MG63 (cell line): ENCODE results near the gene GDI1. TPM values are rescaled to one million over a fixed set of nuclear protein-coding genes. Genes with fewer than 3 reads are reported as not detected.

Source experiments
- DNase-seq: peaks from one replicate; pipeline ENCODE4 v3.0.0-alpha.2; 2020
- H3K27me3 ChIP-seq: fragments of 250-450 bp; sonication (Bioruptor Pico); 2 replicates; pipeline ENCODE4 v1.5.1; 2020; ENCODE audit warnings: mild to moderate bottlenecking, moderate library complexity
- H3K36me3 ChIP-seq: fragments of 250-450 bp; sonication (Bioruptor Pico); 2 replicates; pipeline ENCODE4 v1.5.1; 2020; ENCODE audit warnings: mild to moderate bottlenecking, moderate library complexity
- H3K4me3 ChIP-seq: fragments of 250-450 bp; sonication (Bioruptor Pico); 2 replicates; pipeline ENCODE4 v1.5.1; 2020; ENCODE audit warnings: mild to moderate bottlenecking, moderate library complexity
- H3K9me3 ChIP-seq: fragments of 250-450 bp; sonication (Bioruptor Pico); 2 replicates; pipeline ENCODE4 v1.5.1; 2020; ENCODE audit warnings: mild to moderate bottlenecking, moderate library complexity
- total RNA-seq: library from RNA; depleted of rRNA; stranded (reverse); fragments of >200 nt; shearing (Covaris generic); gene quantifications from 2 replicates; pipeline ENCODE4 v1.2.3, GENCODE V29; 2014; ENCODE audit warnings: low replicate concordance

GDI1 gene
- total RNA-seq, 1 experiment from 2014 or later = 43.6 TPM

- peaks cover 33% of the 10 kb centered on the region for H3K36me3 ChIP-seq
- H3K27me3 ChIP-seq = no peaks in the 10 kb centered on the region
- no peak overlapping the region for H3K4me3 ChIP-seq
- no peaks in the 10 kb centered on the region for H3K9me3 ChIP-seq
- DNase-seq = no peak
These were observed 33.8 kb upstream of the GDI1 start for GRCh38 chrX:154403192-154403591.

GRCh38 chrX:154403858-154404257 is 33.1 kb upstream of the GDI1 start:
- H3K9me3 ChIP-seq = no peaks in the 10 kb centered on the region
- H3K4me3 ChIP-seq = no peak overlapping the region
- DNase-seq = no peak
- no peaks in the 10 kb centered on the region for H3K27me3 ChIP-seq
- peaks cover 26% of the 10 kb centered on the region for H3K36me3 ChIP-seq

- no peak overlapping the region for H3K4me3 ChIP-seq
These were observed 32.2 kb upstream of the GDI1 start for GRCh38 chrX:154404625-154405192.

GRCh38 chrX:154408659-154409221 is 28.2 kb upstream of the GDI1 start:
- peak overlapping the region; percentile 53 for H3K4me3 ChIP-seq
- no peaks in the 10 kb centered on the region for H3K9me3 ChIP-seq
- H3K27me3 ChIP-seq = no peaks in the 10 kb centered on the region
- no peaks in the 10 kb centered on the region for H3K36me3 ChIP-seq
- no peak for DNase-seq

More at GRCh38 chrX:154404625-154405192, 32.2 kb upstream of the GDI1 start:
- Histone ChIP-seq H3K27me3 (no peaks in the 10 kb centered on the region), H3K9me3 (no peaks in the 10 kb centered on the region), H3K36me3 (peaks cover 17% of the 10 kb centered on the region)
- DNase-seq = no peak

GRCh38 chrX:154409222-154409871 is 27.6 kb upstream of the GDI1 start, which contains the start of gene DNASE1L1:
Gene DNASE1L1, minus strand, starts transcription at chrX:154409254. Its CDS starts 3,686 bp downstream, at chrX:154405568.
- no peaks in the 10 kb centered on the region for H3K36me3 ChIP-seq
- peak; percentile 95 for DNase-seq
- H3K4me3 ChIP-seq = peak within 1 kb of the TSS; percentile 53
- H3K27me3 ChIP-seq = no peaks in the 10 kb centered on the region
- no peaks in the 10 kb centered on the region for H3K9me3 ChIP-seq

GRCh38 chrX:154411981-154412340 is 25.0 kb upstream of the GDI1 start:
- Histone ChIP-seq H3K9me3 (no peaks in the 10 kb centered on the region), H3K36me3 (no peaks in the 10 kb centered on the region), H3K27me3 (no peaks in the 10 kb centered on the region), H3K4me3 (peak overlapping the region; percentile 63)
- peak; percentile 68 for DNase-seq

- H3K27me3 ChIP-seq = no peaks in the 10 kb centered on the region
- no peaks in the 10 kb centered on the region for H3K9me3 ChIP-seq
- peak overlapping the region; percentile 63 for H3K4me3 ChIP-seq
- H3K36me3 ChIP-seq = no peaks in the 10 kb centered on the region
- DNase-seq = no peak
These were observed 24.5 kb upstream of the GDI1 start for GRCh38 chrX:154412468-154412867.

GRCh38 chrX:154413142-154413541 is 23.8 kb upstream of the GDI1 start:
- Histone ChIP-seq H3K36me3 (no peaks in the 10 kb centered on the region), H3K9me3 (no peaks in the 10 kb centered on the region), H3K4me3 (no peak overlapping the region), H3K27me3 (no peaks in the 10 kb centered on the region)
- no peak for DNase-seq

GRCh38 chrX:154417157-154417556 is 19.8 kb upstream of the GDI1 start:
- no peak for DNase-seq
- Histone ChIP-seq H3K27me3 (no peaks in the 10 kb centered on the region), H3K9me3 (no peaks in the 10 kb centered on the region), H3K36me3 (no peaks in the 10 kb centered on the region), H3K4me3 (no peak overlapping the region)

- no peaks in the 10 kb centered on the region for H3K36me3 ChIP-seq
- no peak for DNase-seq
- H3K27me3 ChIP-seq = no peaks in the 10 kb centered on the region
- no peaks in the 10 kb centered on the region for H3K9me3 ChIP-seq
- no peak overlapping the region for H3K4me3 ChIP-seq
These were observed 17.8 kb upstream of the GDI1 start for GRCh38 chrX:154419189-154419588.

GRCh38 chrX:154419688-154420401 is 17.1 kb upstream of the GDI1 start:
- Histone ChIP-seq H3K4me3 (no peak overlapping the region), H3K9me3 (no peaks in the 10 kb centered on the region), H3K27me3 (no peaks in the 10 kb centered on the region), H3K36me3 (no peaks in the 10 kb centered on the region)
- DNase-seq = no peak

- no peaks in the 10 kb centered on the region for H3K36me3 ChIP-seq
- no peaks in the 10 kb centered on the region for H3K9me3 ChIP-seq
- H3K27me3 ChIP-seq = no peaks in the 10 kb centered on the region
- no peak overlapping the region for H3K4me3 ChIP-seq
- DNase-seq = no peak
These were observed 16.6 kb upstream of the GDI1 start for GRCh38 chrX:154420402-154420756.

- no peak overlapping the region for H3K4me3 ChIP-seq
- H3K36me3 ChIP-seq = no peaks in the 10 kb centered on the region
- no peaks in the 10 kb centered on the region for H3K9me3 ChIP-seq
- no peaks in the 10 kb centered on the region for H3K27me3 ChIP-seq
- DNase-seq = no peak
These were observed 9.8 kb upstream of the GDI1 start for GRCh38 chrX:154426916-154427770.

- no peaks in the 10 kb centered on the region for H3K36me3 ChIP-seq
- no peaks in the 10 kb centered on the region for H3K9me3 ChIP-seq
- peak; percentile 96 for DNase-seq
- peak within 1 kb of the TSS; percentile 67 for H3K4me3 ChIP-seq
- no peaks in the 10 kb centered on the region for H3K27me3 ChIP-seq
These were observed 8.5 kb upstream of the GDI1 start, which contains the start of gene ATP6AP1 for GRCh38 chrX:154428176-154429171. Gene ATP6AP1, plus strand, starts transcription at chrX:154428677. Its CDS starts 16 bp downstream, at chrX:154428693.

- DNase-seq = no peak
- H3K27me3 ChIP-seq = no peaks in the 10 kb centered on the region
- H3K36me3 ChIP-seq = no peaks in the 10 kb centered on the region
- no peak overlapping the region for H3K4me3 ChIP-seq
- no peaks in the 10 kb centered on the region for H3K9me3 ChIP-seq
These were observed 7.2 kb upstream of the GDI1 start for GRCh38 chrX:154429711-154430110.

GRCh38 chrX:154430479-154430878 is 6.5 kb upstream of the GDI1 start:
- no peaks in the 10 kb centered on the region for H3K9me3 ChIP-seq
- H3K27me3 ChIP-seq = no peaks in the 10 kb centered on the region
- DNase-seq = no peak
- H3K36me3 ChIP-seq = no peaks in the 10 kb centered on the region
- no peak overlapping the region for H3K4me3 ChIP-seq
